GM23338 (cell line): ENCODE measurements around the gene ESYT2.

Experiments used
- CTCF ChIP-seq, 2 experiments: fragments of 200-600 bp in 1 of 2; sonication (generic) in 1 of 2; conservative IDR thresholded peaks; 2 replicates each; pipeline versions ENCODE4 v1.5.1 to v1.6.1; 2016 to 2017; ENCODE audit warnings: antibody characterized with exemption in 2 of 2, low read depth in 2 of 2, mild to moderate bottlenecking in 2 of 2, moderate library complexity in 1 of 2
- POLR2AphosphoS5 ChIP-seq: IDR thresholded peaks from 2 replicates; pipeline ENCODE4 v1.6.1; 2016; ENCODE audit warnings: antibody characterized with exemption, low read depth

GRCh38 chr7:158861004-158861787, 31.9 kb upstream of the ESYT2 start:
- no peak for TF ChIP-seq CTCF (conservative IDR thresholded peaks at IDR 0.05; ENCODE audit: low read depth in 2 of 2)
- TF ChIP-seq POLR2AphosphoS5, result no peak
